Uterus (tissue), 4 donors: ENCODE results near the gene ADIG. TPM values are rescaled to one million over a fixed set of nuclear protein-coding genes. Genes with fewer than 3 reads are reported as not detected.

Experiments used
- DNase-seq, 2 donors: peaks; one replicate each; pipeline ENCODE4 v3.0.0-alpha.2; 2019 to 2020
- H3K27ac ChIP-seq, 2 donors: fragments of 200-600 bp; sonication (generic); 1 replicate in 1 of 2; 2 replicates in 1 of 2; pipeline ENCODE4 v1.5.1; 2016 to 2018
- H3K27me3 ChIP-seq, 2 donors: fragments of 200-600 bp; sonication (generic); one replicate each; pipeline ENCODE4 v1.5.1; 2018 to 2019; ENCODE audit warnings: control low read depth in 1 of 2
- H3K36me3 ChIP-seq, 2 donors: fragments of 200-600 bp; sonication (generic); one replicate each; pipeline ENCODE4 v1.5.1; 2019; ENCODE audit warnings: control low read depth in 1 of 2
- H3K4me1 ChIP-seq, 2 donors: fragments of 200-600 bp; sonication (generic); one replicate each; pipeline ENCODE4 v1.5.1; 2018 to 2019; ENCODE audit warnings: control low read depth in 1 of 2
- H3K4me3 ChIP-seq, 2 donors: fragments of 200-600 bp; sonication (generic); 1 replicate in 1 of 2; 2 replicates in 1 of 2; pipeline ENCODE4 v1.5.1; 2018 to 2019; ENCODE audit warnings: mild to moderate bottlenecking in 1 of 2
- H3K9me3 ChIP-seq, 2 donors: fragments of 200-600 bp; sonication (generic); one replicate each; pipeline ENCODE4 v1.5.1; 2019; ENCODE audit warnings: control low read depth in 1 of 2
- CTCF ChIP-seq, 4 experiments: fragments of 200-600 bp in 2 of 4; fragments of 450-650 bp in 2 of 4; sonication (generic) in 2 of 4; IDR thresholded peaks; one replicate each; pipeline ENCODE4 v1.5.1; 2016 to 2019; ENCODE audit warnings: antibody characterized with exemption in 4 of 4, mild to moderate bottlenecking in 2 of 4, moderate library complexity in 1 of 4
- POLR2A ChIP-seq, 2 donors: fragments of 450-650 bp; IDR thresholded peaks; one replicate each; pipeline ENCODE4 v1.6.1; 2016; ENCODE audit warnings: antibody characterized with exemption in 2 of 2, mild to moderate bottlenecking in 1 of 2, moderate library complexity in 1 of 2
- intact Hi-C: fragments of 100-400 bp; cut with DNase I; formaldehyde crosslinking; loops from one replicate; pipeline ENCODE4 v1.15.1; 2023; ENCODE audit warnings: low total_unique reads
- total RNA-seq, 4 donors: library from RNA; depleted of rRNA in 3 of 4; stranded (reverse); fragments of >200 nt in 3 of 4; gene quantifications; one replicate each; pipeline versions ENCODE4 v1.1.0 to v1.2.4, GENCODE V29; 2014 to 2023
- donor health status: DM: yes; HTN: yes; CAD: no.

The ADIG gene
- total RNA-seq, 4 donors from 2014 or later, result not detected

- Histone ChIP-seq H3K36me3 (no peaks in the 10 kb centered on the region), H3K4me3 (no peak overlapping the region), H3K4me1 (no peaks in the 10 kb centered on the region), H3K27ac (no peak overlapping the region), H3K27me3 (no peaks in the 10 kb centered on the region), H3K9me3 (no peaks in the 10 kb centered on the region)
- DNase-seq, result no peak
- TF ChIP-seq CTCF (IDR thresholded peaks at IDR 0.05) (no peak), POLR2A (IDR thresholded peaks at IDR 0.05) (no peak)
- intact Hi-C loops, result no loop called here
Observed at GRCh38 chr20:38616457-38616856, 35.5 kb downstream of the ADIG start.

GRCh38 chr20:38617011-38617829 is 36.2 kb downstream of the ADIG start:
- Histone ChIP-seq H3K4me1 (no peaks in the 10 kb centered on the region), H3K4me3 (no peak overlapping the region), H3K27me3 (no peaks in the 10 kb centered on the region), H3K9me3 (no peaks in the 10 kb centered on the region), H3K36me3 (no peaks in the 10 kb centered on the region), H3K27ac (no peak overlapping the region)
- DNase-seq, result no peak
- TF ChIP-seq CTCF (IDR thresholded peaks at IDR 0.05) (no peak), POLR2A (IDR thresholded peaks at IDR 0.05) (no peak)
- intact Hi-C loops, result no loop called here

- Histone ChIP-seq H3K27ac (no peak overlapping the region), H3K4me3 (no peak overlapping the region), H3K9me3 (no peaks in the 10 kb centered on the region), H3K4me1 (no peaks in the 10 kb centered on the region), H3K36me3 (no peaks in the 10 kb centered on the region), H3K27me3 (no peaks in the 10 kb centered on the region)
- intact Hi-C loops, result no loop called here
- DNase-seq, result no peak
- TF ChIP-seq CTCF (IDR thresholded peaks at IDR 0.05) (no peak), POLR2A (IDR thresholded peaks at IDR 0.05) (no peak)
Observed at GRCh38 chr20:38617830-38618196, 36.8 kb downstream of the ADIG start.

- no peak for DNase-seq
- no peaks in the 10 kb centered on the region for H3K36me3 ChIP-seq
- H3K4me3 ChIP-seq, result no peak overlapping the region
- no peaks in the 10 kb centered on the region for H3K4me1 ChIP-seq
- intact Hi-C loops, result no loop called here
- no peaks in the 10 kb centered on the region for H3K27me3 ChIP-seq
- no peaks in the 10 kb centered on the region for H3K9me3 ChIP-seq
- H3K27ac ChIP-seq, result no peak overlapping the region
- TF ChIP-seq POLR2A (IDR thresholded peaks at IDR 0.05) (no peak), CTCF (IDR thresholded peaks at IDR 0.05) (no peak)
Observed at GRCh38 chr20:38620441-38620840, 39.4 kb downstream of the ADIG start.

GRCh38 chr20:38623061-38623460 is 42.1 kb downstream of the ADIG start:
- intact Hi-C loops, result no loop called here
- Histone ChIP-seq H3K36me3 (no peaks in the 10 kb centered on the region), H3K9me3 (no peaks in the 10 kb centered on the region), H3K4me3 (no peak overlapping the region), H3K4me1 (no peaks in the 10 kb centered on the region), H3K27ac (no peak overlapping the region), H3K27me3 (no peaks in the 10 kb centered on the region)
- no peak for TF ChIP-seq POLR2A (IDR thresholded peaks at IDR 0.05)
- no peak for TF ChIP-seq CTCF (IDR thresholded peaks at IDR 0.05)
- no peak for DNase-seq
